Nephron (organoid): ENCODE measurements around the gene SERGEF.

Experiments used
- H3K27ac Mint-ChIP-seq, 3 experiments: 2 replicates each; pipeline ENCODE4 v1.8.0; 2020; ENCODE audit warnings: mixed read lengths in 3 of 3, mild to moderate bottlenecking in 2 of 3, moderate library complexity in 1 of 3
- H3K27me3 Mint-ChIP-seq: 2 replicates; pipeline ENCODE4 v1.8.0; 2021; ENCODE audit warnings: low read depth, mild to moderate bottlenecking, moderate library complexity, mixed read lengths
- H3K36me3 Mint-ChIP-seq: 2 replicates; pipeline ENCODE4 v1.8.0; 2020; ENCODE audit warnings: low read depth, mixed read lengths
- H3K4me1 Mint-ChIP-seq: 2 replicates; pipeline ENCODE4 v1.8.0; 2020; ENCODE audit warnings: mixed read lengths
- H3K4me3 Mint-ChIP-seq, 3 experiments: 2 replicates each; pipeline ENCODE4 v1.8.0; 2020; ENCODE audit warnings: mild to moderate bottlenecking in 3 of 3, mixed read lengths in 3 of 3, moderate library complexity in 2 of 3
- H3K9me3 Mint-ChIP-seq: 2 replicates; pipeline ENCODE4 v1.8.0; 2020; ENCODE audit warnings: mixed read lengths
- CTCF ChIP-seq, 3 experiments: fragments of 200-600 bp; sonication (generic); IDR thresholded peaks; one replicate each; pipeline ENCODE4 v1.5.0; 2021; ENCODE audit warnings: antibody characterized with exemption in 3 of 3; ENCODE audit not compliant: unreplicated experiment in 3 of 3

The SERGEF gene

GRCh38 chr11:17864478-17864941 lies 148.3 kb downstream of the SERGEF start:
- H3K27me3 Mint-ChIP-seq = no peaks in the 10 kb centered on the region
- no peak overlapping the region for H3K4me3 Mint-ChIP-seq
- H3K4me1 Mint-ChIP-seq = peaks cover 8% of the 10 kb centered on the region
- H3K9me3 Mint-ChIP-seq = peaks cover 15% of the 10 kb centered on the region
- peaks cover 13% of the 10 kb centered on the region for H3K36me3 Mint-ChIP-seq
- TF ChIP-seq CTCF (IDR thresholded peaks at IDR 0.05; ENCODE audit: unreplicated experiment in 3 of 3) = peak; percentile 50 to 63 (median 55)
- no peak overlapping the region for H3K27ac Mint-ChIP-seq

- no peak overlapping the region for H3K4me3 Mint-ChIP-seq
- no peak overlapping the region for H3K27ac Mint-ChIP-seq
- H3K36me3 Mint-ChIP-seq = peaks cover 19% of the 10 kb centered on the region
- H3K9me3 Mint-ChIP-seq = peaks cover 16% of the 10 kb centered on the region
- H3K4me1 Mint-ChIP-seq = no peaks in the 10 kb centered on the region
- TF ChIP-seq CTCF (IDR thresholded peaks at IDR 0.05; ENCODE audit: unreplicated experiment in 3 of 3) = no peak
- no peaks in the 10 kb centered on the region for H3K27me3 Mint-ChIP-seq
Observed at GRCh38 chr11:17861036-17861755, 151.7 kb downstream of the SERGEF start.

GRCh38 chr11:17859552-17859951 lies 153.3 kb downstream of the SERGEF start:
- H3K9me3 Mint-ChIP-seq = peaks cover 16% of the 10 kb centered on the region
- H3K36me3 Mint-ChIP-seq = peaks cover 19% of the 10 kb centered on the region
- no peak overlapping the region for H3K4me3 Mint-ChIP-seq
- H3K27ac Mint-ChIP-seq = no peak overlapping the region
- TF ChIP-seq CTCF (IDR thresholded peaks at IDR 0.05; ENCODE audit: unreplicated experiment in 3 of 3) = no peak
- H3K27me3 Mint-ChIP-seq = no peaks in the 10 kb centered on the region
- H3K4me1 Mint-ChIP-seq = no peaks in the 10 kb centered on the region

GRCh38 chr11:17855531-17856290 lies 157.1 kb downstream of the SERGEF start:
- Mint-ChIP-seq H3K27ac (no peak overlapping the region), H3K27me3 (no peaks in the 10 kb centered on the region), H3K4me1 (no peaks in the 10 kb centered on the region), H3K36me3 (peaks cover 19% of the 10 kb centered on the region), H3K9me3 (peaks cover 16% of the 10 kb centered on the region), H3K4me3 (no peak overlapping the region)
- no peak for TF ChIP-seq CTCF (IDR thresholded peaks at IDR 0.05; ENCODE audit: unreplicated experiment in 3 of 3)

GRCh38 chr11:17853280-17853679 lies 159.6 kb downstream of the SERGEF start:
- Mint-ChIP-seq H3K36me3 (peaks cover 8% of the 10 kb centered on the region), H3K4me1 (no peaks in the 10 kb centered on the region), H3K4me3 (no peak overlapping the region), H3K27ac (no peak overlapping the region), H3K9me3 (peaks cover 3% of the 10 kb centered on the region), H3K27me3 (no peaks in the 10 kb centered on the region)
- no peak for TF ChIP-seq CTCF (IDR thresholded peaks at IDR 0.05; ENCODE audit: unreplicated experiment in 3 of 3)
